Skeletal muscle satellite cell (primary cell): ENCODE data around the gene ROCK2.

Experiments
- H3K27me3 ChIP-seq: 2 replicates; pipeline ENCODE4 v1.7.0; 2013; ENCODE audit warnings: low read length; ENCODE audit not compliant: control insufficient read depth, insufficient read depth
- H3K36me3 ChIP-seq: 2 replicates; pipeline ENCODE4 v1.7.0; 2013; ENCODE audit warnings: mild to moderate bottlenecking, control low read depth, low read length; ENCODE audit not compliant: insufficient read depth
- H3K4me1 ChIP-seq: 2 replicates; pipeline ENCODE4 v1.7.0; 2013; ENCODE audit warnings: low read length; ENCODE audit not compliant: control insufficient read depth, insufficient read depth
- H3K4me2 ChIP-seq: 2 replicates; pipeline ENCODE4 v1.7.0; 2013; ENCODE audit warnings: mild to moderate bottlenecking, low read length
- H3K4me3 ChIP-seq: 2 replicates; pipeline ENCODE4 v1.7.0; 2013; ENCODE audit warnings: low read length
- H3K9ac ChIP-seq: 2 replicates; pipeline ENCODE4 v1.7.0; 2013; ENCODE audit warnings: mild to moderate bottlenecking, low read depth, low read length, moderate library complexity
- H3K9me3 ChIP-seq: replicated peaks from 2 replicates; pipeline ENCODE4 v1.7.0; 2013; ENCODE audit warnings: mild to moderate bottlenecking, control low read depth, low read length

ROCK2 gene

GRCh38 chr2:11299439-11299838 lies 45.0 kb downstream of the ROCK2 start:
- H3K4me1 ChIP-seq: peaks cover 8% of the 10 kb centered on the region
- no peak overlapping the region for H3K9ac ChIP-seq
- H3K4me2 ChIP-seq: no peak overlapping the region
- H3K27me3 ChIP-seq: no peaks in the 10 kb centered on the region
- no peak overlapping the region for H3K4me3 ChIP-seq
- H3K36me3 ChIP-seq: no peaks in the 10 kb centered on the region
- H3K9me3 ChIP-seq: no peaks in the 10 kb centered on the region

DNA sequence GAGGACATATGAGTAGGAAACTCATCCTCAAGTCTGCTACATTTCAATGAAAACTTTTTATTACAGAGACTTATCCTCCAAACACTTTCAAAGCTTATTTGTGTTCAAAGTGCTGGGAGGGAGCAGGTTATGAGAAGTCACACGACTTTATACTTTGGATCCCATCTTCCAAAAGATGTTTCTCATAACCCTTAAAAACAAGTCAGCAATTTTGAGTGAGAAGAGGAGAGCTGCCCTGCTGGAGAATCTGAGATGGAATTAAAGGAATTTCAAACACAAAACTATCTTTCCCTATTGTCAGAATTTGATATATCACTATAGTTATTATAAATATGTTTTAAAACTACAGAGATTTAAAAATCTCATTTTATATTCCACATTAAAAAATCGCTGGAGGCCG lies 45.8 kb downstream of the ROCK2 start:
- H3K9ac ChIP-seq: no peak overlapping the region
- H3K4me3 ChIP-seq: no peak overlapping the region
- H3K27me3 ChIP-seq: no peaks in the 10 kb centered on the region
- no peaks in the 10 kb centered on the region for H3K36me3 ChIP-seq
- peaks cover 7% of the 10 kb centered on the region for H3K4me1 ChIP-seq
- H3K9me3 ChIP-seq: no peaks in the 10 kb centered on the region
- no peak overlapping the region for H3K4me2 ChIP-seq

GRCh38 chr2:11296401-11296800 lies 48.0 kb downstream of the ROCK2 start:
- no peak overlapping the region for H3K9ac ChIP-seq
- no peaks in the 10 kb centered on the region for H3K36me3 ChIP-seq
- H3K4me1 ChIP-seq: no peaks in the 10 kb centered on the region
- H3K27me3 ChIP-seq: no peaks in the 10 kb centered on the region
- H3K4me2 ChIP-seq: no peak overlapping the region
- H3K9me3 ChIP-seq: no peaks in the 10 kb centered on the region
- no peak overlapping the region for H3K4me3 ChIP-seq

- Histone ChIP-seq H3K4me3 (no peak overlapping the region), H3K36me3 (no peaks in the 10 kb centered on the region), H3K4me1 (no peaks in the 10 kb centered on the region), H3K9ac (no peak overlapping the region), H3K9me3 (no peaks in the 10 kb centered on the region), H3K4me2 (no peak overlapping the region), H3K27me3 (no peaks in the 10 kb centered on the region)
Observed at GRCh38 chr2:11292464-11293255, 51.8 kb downstream of the ROCK2 start.

GRCh38 chr2:11290713-11291112 lies 53.7 kb downstream of the ROCK2 start:
- H3K4me1 ChIP-seq: no peaks in the 10 kb centered on the region
- H3K27me3 ChIP-seq: no peaks in the 10 kb centered on the region
- H3K9me3 ChIP-seq: no peaks in the 10 kb centered on the region
- H3K9ac ChIP-seq: no peak overlapping the region
- no peak overlapping the region for H3K4me2 ChIP-seq
- no peak overlapping the region for H3K4me3 ChIP-seq
- H3K36me3 ChIP-seq: peaks cover under 1% of the 10 kb centered on the region

DNA sequence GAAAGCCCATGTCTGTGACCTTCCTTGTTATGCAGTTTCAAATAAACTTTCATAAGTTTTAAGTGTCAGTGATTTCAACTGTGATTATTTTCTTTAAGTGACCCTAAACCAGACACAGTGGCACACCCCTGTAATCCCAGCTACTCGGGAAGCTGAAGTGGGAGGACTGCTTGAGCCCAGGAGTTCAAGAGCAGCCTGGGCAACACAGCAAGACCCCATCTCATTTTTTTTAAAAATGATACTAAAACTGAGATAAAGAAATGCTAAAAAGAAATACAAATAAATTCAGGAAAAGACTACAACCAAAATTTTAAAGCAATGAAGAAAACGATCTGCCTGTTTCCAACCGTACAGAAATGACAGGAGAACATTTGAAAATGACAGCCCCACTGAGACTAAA lies 54.2 kb downstream of the ROCK2 start:
- Histone ChIP-seq H3K9ac (no peak overlapping the region), H3K4me2 (no peak overlapping the region), H3K36me3 (peaks cover 5% of the 10 kb centered on the region), H3K4me1 (no peaks in the 10 kb centered on the region), H3K9me3 (no peaks in the 10 kb centered on the region), H3K27me3 (no peaks in the 10 kb centered on the region), H3K4me3 (no peak overlapping the region)

GRCh38 chr2:11288431-11288830 lies 56.0 kb downstream of the ROCK2 start:
- Histone ChIP-seq H3K4me2 (no peak overlapping the region), H3K36me3 (peaks cover 19% of the 10 kb centered on the region), H3K4me3 (no peak overlapping the region), H3K4me1 (no peaks in the 10 kb centered on the region), H3K9me3 (no peaks in the 10 kb centered on the region), H3K9ac (no peak overlapping the region), H3K27me3 (no peaks in the 10 kb centered on the region)

- no peak overlapping the region for H3K4me2 ChIP-seq
- H3K9ac ChIP-seq: no peak overlapping the region
- peaks cover 19% of the 10 kb centered on the region for H3K36me3 ChIP-seq
- no peaks in the 10 kb centered on the region for H3K9me3 ChIP-seq
- H3K4me3 ChIP-seq: no peak overlapping the region
- H3K4me1 ChIP-seq: no peaks in the 10 kb centered on the region
- H3K27me3 ChIP-seq: no peaks in the 10 kb centered on the region
Observed at GRCh38 chr2:11286749-11287148, 57.7 kb downstream of the ROCK2 start.

DNA sequence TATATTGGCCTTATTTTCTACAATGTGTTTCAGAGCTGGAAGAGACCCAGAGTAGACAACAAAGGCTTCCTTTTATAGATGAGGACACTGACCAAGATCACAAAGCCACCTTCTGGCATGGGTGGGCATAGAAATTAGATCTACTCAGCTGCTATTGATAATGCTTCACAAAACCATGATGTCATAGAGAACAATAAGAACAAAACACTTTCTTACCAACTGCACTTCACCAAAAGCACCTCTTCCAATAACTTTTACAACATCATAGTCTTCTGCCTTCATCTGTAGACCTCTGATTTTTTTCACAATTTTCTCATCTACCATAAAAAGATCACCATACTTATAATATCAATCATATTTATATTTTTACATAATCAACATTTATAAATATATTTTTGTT lies 58.1 kb downstream of the ROCK2 start:
- Histone ChIP-seq H3K27me3 (no peaks in the 10 kb centered on the region), H3K4me1 (no peaks in the 10 kb centered on the region), H3K4me3 (no peak overlapping the region), H3K9ac (no peak overlapping the region), H3K4me2 (no peak overlapping the region), H3K9me3 (no peaks in the 10 kb centered on the region), H3K36me3 (peaks cover 19% of the 10 kb centered on the region)

GRCh38 chr2:11285499-11285898 lies 58.9 kb downstream of the ROCK2 start:
- no peaks in the 10 kb centered on the region for H3K4me1 ChIP-seq
- no peaks in the 10 kb centered on the region for H3K9me3 ChIP-seq
- no peak overlapping the region for H3K9ac ChIP-seq
- H3K36me3 ChIP-seq: peaks cover 25% of the 10 kb centered on the region
- no peak overlapping the region for H3K4me2 ChIP-seq
- no peak overlapping the region for H3K4me3 ChIP-seq
- no peaks in the 10 kb centered on the region for H3K27me3 ChIP-seq

DNA sequence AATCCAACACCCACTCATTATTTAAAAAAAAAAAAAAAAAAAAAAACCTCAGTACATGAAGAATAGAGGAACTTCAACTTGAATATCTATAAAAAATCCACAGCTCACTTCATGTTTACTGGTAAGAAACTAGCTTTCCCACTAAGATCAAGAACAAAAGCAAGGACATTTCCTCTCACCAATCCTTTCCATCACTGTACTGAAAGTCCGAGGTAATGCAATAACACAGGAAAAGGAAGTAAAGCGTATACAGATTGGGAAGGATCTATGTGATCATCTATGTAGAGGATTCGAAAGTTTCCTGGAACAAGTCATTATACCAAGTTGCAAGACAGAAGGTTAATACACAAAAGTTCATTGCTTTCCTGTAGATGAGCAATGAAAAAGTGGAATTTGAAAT lies 63.2 kb downstream of the ROCK2 start:
- Histone ChIP-seq H3K9me3 (no peaks in the 10 kb centered on the region), H3K4me3 (no peak overlapping the region), H3K36me3 (peaks cover 35% of the 10 kb centered on the region), H3K4me2 (no peak overlapping the region), H3K4me1 (no peaks in the 10 kb centered on the region), H3K27me3 (no peaks in the 10 kb centered on the region), H3K9ac (no peak overlapping the region)

- H3K9ac ChIP-seq: no peak overlapping the region
- no peak overlapping the region for H3K4me3 ChIP-seq
- H3K27me3 ChIP-seq: no peaks in the 10 kb centered on the region
- no peak overlapping the region for H3K4me2 ChIP-seq
- no peaks in the 10 kb centered on the region for H3K9me3 ChIP-seq
- peaks cover 35% of the 10 kb centered on the region for H3K36me3 ChIP-seq
- H3K4me1 ChIP-seq: no peaks in the 10 kb centered on the region
Observed at GRCh38 chr2:11280713-11281112, 63.7 kb downstream of the ROCK2 start.
